Activated CD8-positive, alpha-beta memory T cell treated with anti-CD3 and anti-CD28 coated beads, Interleukin-2, amount 10 ng/mL, durations not matched to agents 7 days and 5 days (primary cell): ENCODE results near the gene CCDC60. TPM values are rescaled to one million over a fixed set of nuclear protein-coding genes. Genes with fewer than 3 reads are reported as not detected.

Experiments
- ATAC-seq: fragments of 150-1000 bp; cut with Tn5 transposase; one replicate; pipeline ENCODE4 v1.10.0; 2021; ENCODE audit warnings: moderate library complexity
- CTCF ChIA-PET: fragments of 350-600 bp; sonication (Branson Sonifier 250); formaldehyde crosslinking; loops from one replicate; lab custom pipeline; 2021; ENCODE audit warnings: antibody characterized with exemption; lab: Charles Lee
- DNase-seq: peaks from one replicate; pipeline ENCODE4 v3.0.0-alpha.2; 2020
- H3K27ac Mint-ChIP-seq: one replicate; pipeline ENCODE4 v1.8.0; 2021; ENCODE audit warnings: mild to moderate bottlenecking, mixed read lengths
- H3K27me3 Mint-ChIP-seq: one replicate; pipeline ENCODE4 v1.8.0; 2021; ENCODE audit warnings: mixed read lengths
- H3K36me3 Mint-ChIP-seq: one replicate; pipeline ENCODE4 v1.8.0; 2021; ENCODE audit warnings: mild to moderate bottlenecking, mixed read lengths
- H3K4me1 Mint-ChIP-seq: one replicate; pipeline ENCODE4 v1.8.0; 2021; ENCODE audit warnings: mixed read lengths
- H3K4me3 Mint-ChIP-seq: one replicate; pipeline ENCODE4 v1.8.0; 2021; ENCODE audit warnings: mild to moderate bottlenecking, moderate library complexity, mixed read lengths
- H3K9me3 Mint-ChIP-seq: one replicate; pipeline ENCODE4 v1.8.0; 2022; ENCODE audit warnings: low read depth, mixed read lengths
- total RNA-seq, 2 experiments: library from RNA; stranded (reverse); gene quantifications; one replicate each; pipeline ENCODE4 v1.2.3, GENCODE V29; 2021

CCDC60 gene
- total RNA-seq, 2 experiments from 2014 or later, result not detected

GRCh38 chr12:119314290-119314689, 20.2 kb upstream of the CCDC60 start:
- Mint-ChIP-seq H3K36me3 (no peaks in the 10 kb centered on the region), H3K9me3 (no peaks in the 10 kb centered on the region), H3K27me3 (no peaks in the 10 kb centered on the region), H3K4me3 (no peak overlapping the region), H3K4me1 (no peaks in the 10 kb centered on the region), H3K27ac (no peak overlapping the region)
- ATAC-seq, result no peak
- CTCF ChIA-PET, result no interaction called here
- no peak for DNase-seq

GRCh38 chr12:119319638-119320037, 14.9 kb upstream of the CCDC60 start:
- H3K27ac Mint-ChIP-seq, result no peak overlapping the region
- DNase-seq (no peak), ATAC-seq (no peak)
- H3K36me3 Mint-ChIP-seq, result no peaks in the 10 kb centered on the region
- CTCF ChIA-PET, result no interaction called here
- H3K4me3 Mint-ChIP-seq, result no peak overlapping the region
- no peaks in the 10 kb centered on the region for H3K4me1 Mint-ChIP-seq
- H3K27me3 Mint-ChIP-seq, result no peaks in the 10 kb centered on the region
- no peaks in the 10 kb centered on the region for H3K9me3 Mint-ChIP-seq

- ATAC-seq (no peak), DNase-seq (no peak)
- no peaks in the 10 kb centered on the region for H3K4me1 Mint-ChIP-seq
- no peak overlapping the region for H3K4me3 Mint-ChIP-seq
- no peaks in the 10 kb centered on the region for H3K27me3 Mint-ChIP-seq
- H3K36me3 Mint-ChIP-seq, result no peaks in the 10 kb centered on the region
- no peak overlapping the region for H3K27ac Mint-ChIP-seq
- CTCF ChIA-PET, result interaction anchor here (1.5 kb wide), 1 partner anchor 27 kb away, joined by 3 read pairs; no protein-coding TSS in a partner anchor
- no peaks in the 10 kb centered on the region for H3K9me3 Mint-ChIP-seq
These were observed 13.9 kb upstream of the CCDC60 start for GRCh38 chr12:119320678-119321077.

GRCh38 chr12:119322301-119322723, 12.2 kb upstream of the CCDC60 start:
- no peak overlapping the region for H3K4me3 Mint-ChIP-seq
- H3K4me1 Mint-ChIP-seq, result no peaks in the 10 kb centered on the region
- H3K9me3 Mint-ChIP-seq, result no peaks in the 10 kb centered on the region
- CTCF ChIA-PET, result no interaction called here
- H3K36me3 Mint-ChIP-seq, result no peaks in the 10 kb centered on the region
- no peaks in the 10 kb centered on the region for H3K27me3 Mint-ChIP-seq
- ATAC-seq (no peak), DNase-seq (no peak)
- H3K27ac Mint-ChIP-seq, result no peak overlapping the region

- Mint-ChIP-seq H3K4me3 (no peak overlapping the region), H3K27ac (no peak overlapping the region), H3K27me3 (no peaks in the 10 kb centered on the region), H3K9me3 (no peaks in the 10 kb centered on the region), H3K4me1 (no peaks in the 10 kb centered on the region), H3K36me3 (no peaks in the 10 kb centered on the region)
- no peak for ATAC-seq
- CTCF ChIA-PET, result interaction anchor here (0.7 kb wide), 1 partner anchor 14 kb away, joined by 3 read pairs; no protein-coding TSS in a partner anchor
- DNase-seq, result no peak
These were observed 8.7 kb upstream of the CCDC60 start for GRCh38 chr12:119325813-119326212.

GRCh38 chr12:119326341-119326740, 8.2 kb upstream of the CCDC60 start:
- Mint-ChIP-seq H3K27me3 (no peaks in the 10 kb centered on the region), H3K9me3 (no peaks in the 10 kb centered on the region), H3K4me1 (no peaks in the 10 kb centered on the region), H3K36me3 (no peaks in the 10 kb centered on the region), H3K4me3 (no peak overlapping the region), H3K27ac (no peak overlapping the region)
- DNase-seq, result no peak
- no peak for ATAC-seq
- CTCF ChIA-PET, result interaction anchor here (0.7 kb wide), 1 partner anchor 15 kb away, joined by 3 read pairs; no protein-coding TSS in a partner anchor

- Mint-ChIP-seq H3K9me3 (no peaks in the 10 kb centered on the region), H3K4me3 (no peak overlapping the region), H3K27ac (no peak overlapping the region), H3K27me3 (peaks cover under 1% of the 10 kb centered on the region), H3K36me3 (no peaks in the 10 kb centered on the region), H3K4me1 (no peaks in the 10 kb centered on the region)
- DNase-seq, result no peak
- ATAC-seq, result no peak
- CTCF ChIA-PET, result no interaction called here
These were observed 7.1 kb upstream of the CCDC60 start for GRCh38 chr12:119327471-119327870.

- no peak overlapping the region for H3K27ac Mint-ChIP-seq
- ATAC-seq (no peak), DNase-seq (no peak)
- H3K9me3 Mint-ChIP-seq, result no peaks in the 10 kb centered on the region
- H3K27me3 Mint-ChIP-seq, result peaks cover 2% of the 10 kb centered on the region
- no peaks in the 10 kb centered on the region for H3K36me3 Mint-ChIP-seq
- CTCF ChIA-PET, result no interaction called here
- H3K4me3 Mint-ChIP-seq, result no peak overlapping the region
- H3K4me1 Mint-ChIP-seq, result no peaks in the 10 kb centered on the region
These were observed 6.4 kb upstream of the CCDC60 start for GRCh38 chr12:119328111-119328510.

GRCh38 chr12:119338593-119339363, 4.2 kb downstream of the CCDC60 start:
- CTCF ChIA-PET, result no interaction called here
- ATAC-seq, result no peak
- H3K27me3 Mint-ChIP-seq, result peaks cover 2% of the 10 kb centered on the region

GRCh38 chr12:119340578-119340977, 6.0 kb downstream of the CCDC60 start:
- ATAC-seq (no peak), DNase-seq (no peak)
- Mint-ChIP-seq H3K36me3 (no peaks in the 10 kb centered on the region), H3K27me3 (no peaks in the 10 kb centered on the region), H3K9me3 (peaks cover 3% of the 10 kb centered on the region), H3K27ac (no peak overlapping the region), H3K4me3 (no peak overlapping the region), H3K4me1 (no peaks in the 10 kb centered on the region)
- CTCF ChIA-PET, result no interaction called here

More at GRCh38 chr12:119338593-119339363, 4.2 kb downstream of the CCDC60 start:
- no peaks in the 10 kb centered on the region for H3K4me1 Mint-ChIP-seq
- no peak overlapping the region for H3K27ac Mint-ChIP-seq
- peaks cover 3% of the 10 kb centered on the region for H3K9me3 Mint-ChIP-seq
- H3K4me3 Mint-ChIP-seq, result no peak overlapping the region
- no peaks in the 10 kb centered on the region for H3K36me3 Mint-ChIP-seq
- DNase-seq, result no peak

- Mint-ChIP-seq H3K4me3 (no peak overlapping the region), H3K36me3 (no peaks in the 10 kb centered on the region), H3K27ac (no peak overlapping the region), H3K4me1 (no peaks in the 10 kb centered on the region), H3K27me3 (no peaks in the 10 kb centered on the region), H3K9me3 (peaks cover 3% of the 10 kb centered on the region)
- DNase-seq (no peak), ATAC-seq (no peak)
- CTCF ChIA-PET, result no interaction called here
These were observed 6.5 kb downstream of the CCDC60 start for GRCh38 chr12:119341020-119341419.

- DNase-seq (no peak), ATAC-seq (no peak)
- no peaks in the 10 kb centered on the region for H3K36me3 Mint-ChIP-seq
- CTCF ChIA-PET, result no interaction called here
- H3K27me3 Mint-ChIP-seq, result no peaks in the 10 kb centered on the region
- H3K4me1 Mint-ChIP-seq, result no peaks in the 10 kb centered on the region
- no peak overlapping the region for H3K4me3 Mint-ChIP-seq
- no peak overlapping the region for H3K27ac Mint-ChIP-seq
- H3K9me3 Mint-ChIP-seq, result peaks cover 3% of the 10 kb centered on the region
These were observed 7.5 kb downstream of the CCDC60 start for GRCh38 chr12:119341988-119342387.

GRCh38 chr12:119343130-119343529, 8.6 kb downstream of the CCDC60 start:
- Mint-ChIP-seq H3K9me3 (no peaks in the 10 kb centered on the region), H3K4me1 (no peaks in the 10 kb centered on the region)
- CTCF ChIA-PET, result no interaction called here

GRCh38 chr12:119354172-119354571, 19.6 kb downstream of the CCDC60 start:
- Mint-ChIP-seq H3K4me1 (no peaks in the 10 kb centered on the region), H3K9me3 (peaks cover 12% of the 10 kb centered on the region), H3K27ac (no peak overlapping the region), H3K4me3 (no peak overlapping the region), H3K27me3 (peaks cover 3% of the 10 kb centered on the region), H3K36me3 (no peaks in the 10 kb centered on the region)
- CTCF ChIA-PET, result no interaction called here
- ATAC-seq (no peak), DNase-seq (no peak)

More at GRCh38 chr12:119343130-119343529, 8.6 kb downstream of the CCDC60 start:
- ATAC-seq (no peak), DNase-seq (no peak)
- Mint-ChIP-seq H3K4me3 (no peak overlapping the region), H3K36me3 (no peaks in the 10 kb centered on the region), H3K27ac (no peak overlapping the region), H3K27me3 (no peaks in the 10 kb centered on the region)
